AG10803 (cell line): ENCODE measurements around the gene FMN2.

Source experiments
- DNase-seq: peaks from one replicate; pipeline ENCODE4 v3.0.0; 2010; ENCODE audit warnings: low read depth
- H3K4me3 ChIP-seq: 2 replicates; pipeline ENCODE4 v1.5.1; 2011; ENCODE audit warnings: mild to moderate bottlenecking, low read length, control low read depth
- TF ChIP-seq, protein P1 (sequence below): conservative IDR thresholded peaks from 2 replicates; pipeline ENCODE4 v1.5.1; 2011; ENCODE audit warnings: mild to moderate bottlenecking, low read length, control low read depth, inconsistent platforms

Gene FMN2

DNA sequence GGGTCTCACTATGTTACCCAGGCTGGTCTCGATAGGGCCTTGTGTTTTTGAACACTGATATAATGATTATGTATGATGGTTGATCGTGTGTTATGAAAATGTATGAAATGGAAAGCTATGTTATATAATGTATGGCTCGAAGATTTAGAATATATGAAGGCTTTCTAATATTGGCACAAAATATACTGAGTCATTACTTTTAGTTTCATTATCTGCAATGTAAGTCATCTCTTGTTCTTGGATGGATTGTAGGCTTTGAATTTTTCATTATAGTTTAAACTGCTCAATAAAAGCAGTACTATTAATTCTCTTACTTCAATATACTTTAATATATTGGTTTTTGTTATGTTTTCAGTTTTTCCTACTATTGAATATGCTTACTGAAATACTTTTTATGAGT lies 10.1 kb downstream of the FMN2 start:
- TF ChIP-seq, protein P1, sequence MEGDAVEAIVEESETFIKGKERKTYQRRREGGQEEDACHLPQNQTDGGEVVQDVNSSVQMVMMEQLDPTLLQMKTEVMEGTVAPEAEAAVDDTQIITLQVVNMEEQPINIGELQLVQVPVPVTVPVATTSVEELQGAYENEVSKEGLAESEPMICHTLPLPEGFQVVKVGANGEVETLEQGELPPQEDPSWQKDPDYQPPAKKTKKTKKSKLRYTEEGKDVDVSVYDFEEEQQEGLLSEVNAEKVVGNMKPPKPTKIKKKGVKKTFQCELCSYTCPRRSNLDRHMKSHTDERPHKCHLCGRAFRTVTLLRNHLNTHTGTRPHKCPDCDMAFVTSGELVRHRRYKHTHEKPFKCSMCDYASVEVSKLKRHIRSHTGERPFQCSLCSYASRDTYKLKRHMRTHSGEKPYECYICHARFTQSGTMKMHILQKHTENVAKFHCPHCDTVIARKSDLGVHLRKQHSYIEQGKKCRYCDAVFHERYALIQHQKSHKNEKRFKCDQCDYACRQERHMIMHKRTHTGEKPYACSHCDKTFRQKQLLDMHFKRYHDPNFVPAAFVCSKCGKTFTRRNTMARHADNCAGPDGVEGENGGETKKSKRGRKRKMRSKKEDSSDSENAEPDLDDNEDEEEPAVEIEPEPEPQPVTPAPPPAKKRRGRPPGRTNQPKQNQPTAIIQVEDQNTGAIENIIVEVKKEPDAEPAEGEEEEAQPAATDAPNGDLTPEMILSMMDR, result no peak
- DNase-seq, result no peak

DNA sequence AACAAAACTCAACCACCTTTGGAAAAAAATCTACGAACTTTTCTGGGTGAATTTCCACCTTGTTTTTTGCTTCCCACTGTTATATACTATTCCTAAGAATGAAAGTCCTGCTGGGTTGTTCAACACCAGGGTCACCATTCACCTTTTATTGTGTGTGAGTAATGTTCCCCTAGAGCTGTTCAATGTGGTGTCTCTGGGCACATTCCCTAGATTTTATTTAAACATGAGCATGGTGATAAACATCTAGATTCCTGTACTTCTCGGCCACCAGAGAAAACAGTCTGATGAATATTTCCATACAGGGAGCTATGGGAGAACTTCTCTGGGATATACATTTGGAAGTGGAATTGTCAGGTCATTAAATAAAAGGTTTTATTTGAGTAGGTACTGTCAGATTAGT lies 13.0 kb downstream of the FMN2 start:
- H3K4me3 ChIP-seq, result no peak overlapping the region
- TF ChIP-seq, protein P1, result no peak
- DNase-seq, result peak; percentile 25

More for the DNA sequence above, 10.1 kb downstream of the FMN2 start:
- no peak overlapping the region for H3K4me3 ChIP-seq

DNA sequence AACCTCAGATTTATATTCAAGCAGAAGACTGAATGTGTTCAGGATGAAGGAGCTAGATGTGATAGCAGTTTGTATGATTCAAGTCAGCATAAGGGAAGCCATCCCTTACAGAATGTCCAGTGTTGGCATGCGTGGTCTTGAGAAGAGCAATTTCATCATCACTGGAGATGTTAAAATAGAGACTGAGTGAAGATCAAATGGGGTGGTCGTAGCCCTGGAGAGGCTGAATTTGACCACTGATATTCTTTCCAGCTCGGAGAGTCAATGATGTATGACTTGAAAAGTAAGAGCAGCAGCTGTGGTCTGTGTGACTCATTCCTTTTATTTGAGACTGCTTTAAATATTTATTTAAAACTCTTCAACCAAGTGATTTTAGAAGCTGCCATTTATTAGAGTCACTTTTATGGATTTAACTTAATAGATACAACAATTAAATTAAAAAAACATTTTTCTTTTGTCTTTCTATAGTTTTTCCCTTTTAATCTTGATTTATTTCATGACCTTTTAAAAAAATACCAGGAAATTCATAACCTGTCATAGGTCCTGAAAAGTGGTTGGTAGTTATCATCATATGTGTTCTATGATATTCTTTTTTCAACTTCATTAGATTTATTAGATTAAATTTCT lies 15.5 kb downstream of the FMN2 start:
- DNase-seq, result peak; percentile 71
- H3K4me3 ChIP-seq, result no peak overlapping the region
- TF ChIP-seq, protein P1, result no peak

DNA sequence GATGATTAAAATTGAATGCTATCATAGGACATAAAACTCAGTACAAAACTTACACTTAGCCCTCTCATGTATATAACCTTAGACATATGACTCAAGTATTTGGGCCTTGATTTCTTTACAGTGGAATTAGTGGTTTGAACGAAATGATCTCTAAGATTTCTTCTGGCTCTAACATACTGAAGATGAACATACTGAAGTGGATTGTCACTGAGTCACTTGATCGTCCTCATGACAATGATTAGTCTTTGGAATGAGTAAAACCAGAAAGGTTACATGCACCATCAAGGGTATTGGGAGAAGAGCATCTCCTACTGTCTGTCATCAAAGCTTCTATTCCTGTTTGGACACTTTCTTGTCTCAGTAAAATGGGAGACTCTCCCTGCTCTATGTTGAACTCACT lies 17.4 kb downstream of the FMN2 start:
- no peak for DNase-seq
- no peak overlapping the region for H3K4me3 ChIP-seq
- TF ChIP-seq, protein P1, result no peak

DNA sequence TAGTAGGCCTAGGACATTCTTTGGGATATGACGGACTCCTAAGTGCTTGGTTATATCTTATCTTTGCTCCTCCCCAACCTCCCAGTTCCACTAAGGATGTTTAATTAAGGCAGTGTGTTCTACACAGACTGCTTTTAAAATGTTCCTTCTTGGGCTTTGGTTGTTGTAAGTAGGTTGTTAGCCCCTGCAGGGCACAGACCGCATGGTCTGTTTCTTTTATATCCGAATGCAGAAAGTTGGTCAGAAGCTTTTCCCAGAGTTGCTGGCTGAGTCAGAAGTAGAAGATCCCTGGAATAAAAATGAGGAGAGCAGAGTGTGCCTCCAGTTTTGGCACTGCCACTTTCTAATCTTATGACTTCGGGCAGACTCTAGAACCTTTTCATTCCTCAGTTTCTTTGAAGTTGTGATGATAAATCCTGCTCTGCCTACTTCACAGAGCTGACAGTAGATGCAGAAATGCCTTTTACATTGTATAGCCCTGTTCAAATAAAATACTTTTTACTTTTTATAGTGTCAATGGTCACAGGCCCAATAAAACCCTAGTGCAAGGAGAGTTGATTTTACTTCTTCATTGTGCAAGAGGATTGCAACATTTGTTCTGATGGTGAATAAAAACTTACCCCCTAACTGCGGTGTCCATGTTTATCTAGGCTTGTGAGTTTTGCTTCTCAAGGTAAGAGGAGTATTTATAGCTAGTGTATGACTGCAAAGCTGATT lies 18.4 kb downstream of the FMN2 start:
- DNase-seq, result no peak
- TF ChIP-seq, protein P1, result no peak

DNA sequence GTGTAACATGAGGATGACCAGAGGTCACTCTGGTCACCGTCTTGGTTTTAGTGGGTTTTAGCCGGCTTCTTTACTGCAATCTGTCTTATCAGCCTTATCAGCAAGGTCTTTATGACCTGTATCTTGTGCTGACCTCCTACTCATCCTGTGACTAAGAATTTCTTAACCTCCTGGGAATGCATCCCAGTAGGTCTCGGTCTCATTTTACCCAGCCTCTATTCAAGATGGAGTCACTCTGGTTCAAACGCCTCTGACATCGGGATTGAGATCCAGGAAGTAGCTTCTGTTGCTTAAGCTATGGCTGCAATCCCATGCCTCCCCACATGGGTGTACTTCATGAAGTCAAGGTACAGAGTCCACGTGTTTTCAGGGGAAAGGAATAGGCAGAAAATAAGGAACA lies 19.9 kb downstream of the FMN2 start:
- H3K4me3 ChIP-seq, result no peak overlapping the region
- TF ChIP-seq, protein P1, result no peak
- DNase-seq, result no peak

More for the DNA sequence above, 18.4 kb downstream of the FMN2 start:
- H3K4me3 ChIP-seq, result no peak overlapping the region

DNA sequence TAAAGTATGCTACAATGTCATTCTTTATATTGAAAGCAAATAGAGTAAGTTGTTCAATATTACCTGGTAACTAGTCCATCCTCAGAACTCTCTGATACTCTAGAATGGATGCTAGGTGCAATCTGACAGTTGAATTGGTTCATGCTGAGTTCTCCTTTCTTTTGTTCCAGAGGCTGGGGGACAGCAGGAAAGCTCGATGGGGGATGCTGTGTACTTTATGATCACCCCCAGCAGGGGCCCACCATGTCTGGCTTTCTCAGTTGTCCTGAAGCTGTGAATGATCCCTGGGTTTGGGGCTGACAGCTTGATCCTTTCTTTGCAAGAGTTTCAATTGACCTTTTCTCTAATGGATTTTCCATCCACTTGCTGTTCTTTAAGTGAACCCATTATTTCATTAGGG lies 22.5 kb downstream of the FMN2 start:
- DNase-seq, result no peak
- TF ChIP-seq, protein P1, result no peak
- H3K4me3 ChIP-seq, result no peak overlapping the region
